ENCODE data around the gene JPH4. TPM values are rescaled to one million over a fixed set of nuclear protein-coding genes. Genes with fewer than 3 reads are reported as not detected.

Gene JPH4
- total RNA-seq, 4 donors from 2014 or later, result 0.09 TPM; not detected in 3

DNA sequence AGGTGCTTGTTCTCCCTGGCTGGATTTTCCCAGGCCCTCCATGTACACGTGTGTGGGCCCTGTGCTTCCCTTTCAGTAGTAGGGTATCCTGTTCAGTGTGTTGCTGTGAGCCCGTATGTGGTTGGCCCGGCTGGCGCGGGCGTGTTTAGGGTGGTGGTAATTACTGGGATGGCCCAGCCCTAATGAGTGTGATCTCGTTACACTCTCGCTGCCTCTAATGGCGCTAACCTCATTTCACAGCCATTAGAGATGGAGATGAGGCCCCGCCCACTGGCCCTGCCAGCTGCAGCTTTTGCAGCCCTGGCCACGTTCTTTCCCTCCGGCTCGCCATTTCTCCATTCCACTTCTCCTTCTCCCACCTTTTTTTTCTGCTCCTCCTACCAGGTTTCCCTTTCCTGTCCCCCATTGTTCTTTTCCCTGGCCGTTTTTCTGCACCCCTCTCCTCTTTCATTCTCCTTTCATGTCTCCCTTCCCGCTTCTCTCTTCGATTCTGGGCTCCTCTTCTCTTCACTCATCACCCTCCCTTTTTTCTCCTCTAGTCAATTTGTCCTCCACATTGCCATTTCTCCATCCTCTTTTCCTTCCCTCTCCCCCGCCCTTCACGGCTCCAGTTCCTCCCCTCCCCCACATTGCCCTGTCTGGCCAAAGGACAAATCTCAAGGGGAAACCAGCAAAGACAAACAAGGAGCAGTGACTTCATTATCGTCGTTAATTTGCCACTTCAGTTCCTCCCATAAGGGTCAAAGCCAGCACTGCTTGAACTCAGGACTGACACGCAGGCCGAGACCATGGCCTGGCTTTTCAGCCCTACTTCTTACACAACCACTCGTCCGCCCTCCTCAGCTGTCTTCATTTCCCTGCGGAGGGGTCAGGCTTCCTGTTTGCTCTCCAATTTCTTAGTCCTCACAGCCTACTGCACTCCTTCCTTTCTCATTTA is 33.8 kb downstream of the JPH4 start:
- no peaks in the 10 kb centered on the region for H3K9me3 ChIP-seq
- in situ Hi-C loops (cut with MboI; ENCODE audit: low sequenced_read_pairs in 4 of 4), result loop anchor here in 2 of 4 donors (5.0 to 10.0 kb wide), 2 partner anchors 50 to 72 kb away; no protein-coding TSS in a partner anchor
- ATAC-seq (peak; percentile 80 to 83), DNase-seq (peak in 1 of 2 donors; percentile 57)
- no peaks in the 10 kb centered on the region for H3K27me3 ChIP-seq
- intact Hi-C loops (cut with DNase I; ENCODE audit: low total_unique reads), result no loop called here
- H3K27ac ChIP-seq, result peak overlapping the region; percentile 28 to 73 (median 56)
- no peak overlapping the region for H3K4me3 ChIP-seq
- H3K36me3 ChIP-seq, result no peaks in the 10 kb centered on the region
- H3K4me1 ChIP-seq, result no peaks in the 10 kb centered on the region
- TF ChIP-seq POLR2A (IDR thresholded peaks at IDR 0.05), result no peak

DNA sequence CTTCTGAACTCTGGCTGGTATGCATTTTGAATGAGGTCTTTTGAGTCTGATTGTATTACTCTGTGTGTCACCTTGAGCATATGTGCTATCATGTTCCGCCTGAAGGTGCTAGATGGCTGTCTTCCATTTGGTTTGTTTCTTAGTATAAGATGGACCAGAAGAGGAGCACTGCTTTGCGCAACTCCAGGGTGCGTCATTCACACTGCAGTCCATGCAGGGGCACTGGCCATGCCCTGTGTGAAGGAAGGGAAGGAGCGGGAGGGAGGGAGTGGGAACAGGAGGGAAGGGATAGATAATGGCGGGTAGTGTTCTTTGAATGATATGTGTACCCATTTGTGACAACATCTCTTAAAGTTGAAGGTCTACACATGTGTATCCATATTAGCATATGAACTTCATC is 35.2 kb downstream of the JPH4 start:
- Histone ChIP-seq H3K9me3 (no peaks in the 10 kb centered on the region), H3K27me3 (no peaks in the 10 kb centered on the region), H3K4me1 (no peaks in the 10 kb centered on the region), H3K36me3 (no peaks in the 10 kb centered on the region), H3K27ac (no peak overlapping the region), H3K4me3 (no peak overlapping the region)
- DNase-seq (no peak), ATAC-seq (no peak)
- intact Hi-C loops (cut with DNase I; ENCODE audit: low total_unique reads), result no loop called here
- TF ChIP-seq CTCF (IDR thresholded peaks at IDR 0.05 in 4 of 5, conservative IDR thresholded peaks at IDR 0.05 in 1 of 5), result no peak
- no peak for TF ChIP-seq POLR2A (IDR thresholded peaks at IDR 0.05)
- in situ Hi-C loops (cut with MboI; ENCODE audit: low sequenced_read_pairs in 4 of 4), result loop anchor here in 2 of 4 donors (5.0 to 10.0 kb wide), 2 partner anchors 49 to 71 kb away; no protein-coding TSS in a partner anchor

DNA sequence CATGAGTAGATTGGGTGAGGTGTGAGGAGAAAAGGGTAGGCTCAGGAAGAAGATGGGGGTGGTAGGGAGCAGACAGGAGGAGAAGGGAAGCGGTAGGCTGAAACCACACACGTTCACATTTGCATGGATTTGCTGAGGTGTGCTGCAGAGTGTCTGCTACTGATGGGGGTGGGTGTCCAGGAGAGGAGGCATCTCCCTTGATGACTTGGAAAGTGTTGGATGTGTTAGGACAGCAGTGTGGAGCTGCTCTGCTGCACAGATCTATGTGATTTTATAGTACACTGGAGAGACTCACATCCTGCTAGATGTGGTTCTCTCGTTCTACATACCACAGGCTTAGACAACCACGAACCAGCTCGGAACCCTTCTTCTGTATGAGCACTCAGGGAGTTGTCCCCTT is 36.3 kb downstream of the JPH4 start:
- no peaks in the 10 kb centered on the region for H3K36me3 ChIP-seq
- in situ Hi-C loops (cut with MboI; ENCODE audit: low sequenced_read_pairs in 4 of 4), result loop anchor here in 2 of 4 donors (5.0 to 10.0 kb wide), 2 partner anchors 47 to 70 kb away; no protein-coding TSS in a partner anchor
- no peaks in the 10 kb centered on the region for H3K27me3 ChIP-seq
- DNase-seq (no peak), ATAC-seq (no peak)
- no peak overlapping the region for H3K27ac ChIP-seq
- intact Hi-C loops (cut with DNase I; ENCODE audit: low total_unique reads), result no loop called here
- H3K4me3 ChIP-seq, result no peak overlapping the region
- no peaks in the 10 kb centered on the region for H3K9me3 ChIP-seq
- no peak for TF ChIP-seq CTCF (IDR thresholded peaks at IDR 0.05 in 4 of 5, conservative IDR thresholded peaks at IDR 0.05 in 1 of 5)
- TF ChIP-seq POLR2A (IDR thresholded peaks at IDR 0.05), result no peak
- H3K4me1 ChIP-seq, result no peaks in the 10 kb centered on the region

GRCh38 chr14:23540141-23540469 is 38.5 kb downstream of the JPH4 start:
- H3K36me3 ChIP-seq, result no peaks in the 10 kb centered on the region
- TF ChIP-seq POLR2A (IDR thresholded peaks at IDR 0.05) (no peak), CTCF (IDR thresholded peaks at IDR 0.05 in 4 of 5, conservative IDR thresholded peaks at IDR 0.05 in 1 of 5) (no peak)

More at GRCh38 chr14:23540141-23540469, 38.5 kb downstream of the JPH4 start:
- Histone ChIP-seq H3K4me1 (no peaks in the 10 kb centered on the region), H3K27me3 (no peaks in the 10 kb centered on the region), H3K9me3 (no peaks in the 10 kb centered on the region), H3K27ac (no peak overlapping the region), H3K4me3 (no peak overlapping the region)
- no peak for DNase-seq
- intact Hi-C loops (cut with DNase I; ENCODE audit: low total_unique reads), result no loop called here
- no peak for ATAC-seq
- in situ Hi-C loops (cut with MboI; ENCODE audit: low sequenced_read_pairs in 4 of 4), result loop anchor here in 2 of 4 donors (5.0 to 10.0 kb wide), 2 partner anchors 45 to 68 kb away; no protein-coding TSS in a partner anchor

All from gastrocnemius medialis (tissue), 4 donors.